T1000 (cell line): Measurements from ENCODE around the gene AP2B1.

Experiments used
- DNase-seq: peaks from one replicate; lab custom pipeline; 2025; ENCODE audit warnings: mixed read lengths; lab: John Stamatoyannopoulos, UW

AP2B1 gene

GRCh38 chr17:35630530-35631148, 43.5 kb downstream of the AP2B1 start:
- DNase-seq, result no peak

DNA sequence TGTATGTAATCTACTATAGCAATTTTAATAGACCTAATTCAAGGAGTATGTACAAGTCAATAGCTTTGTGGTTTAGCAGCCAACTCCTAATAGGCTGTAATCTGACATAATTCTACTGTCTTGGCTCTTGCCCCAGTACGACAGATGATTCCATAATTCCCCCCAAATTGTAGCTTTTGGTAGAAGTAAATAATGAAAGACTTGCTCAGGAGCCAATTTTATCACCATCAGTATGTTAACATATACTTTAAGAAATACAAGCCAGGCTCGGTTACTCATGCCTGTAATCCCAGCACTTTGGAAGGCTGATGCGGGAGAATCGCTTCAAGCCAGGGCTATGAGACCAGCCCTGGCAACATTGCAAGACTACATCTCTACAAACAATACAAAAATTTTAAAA, 53.9 kb downstream of the AP2B1 start:
- no peak for DNase-seq

DNA sequence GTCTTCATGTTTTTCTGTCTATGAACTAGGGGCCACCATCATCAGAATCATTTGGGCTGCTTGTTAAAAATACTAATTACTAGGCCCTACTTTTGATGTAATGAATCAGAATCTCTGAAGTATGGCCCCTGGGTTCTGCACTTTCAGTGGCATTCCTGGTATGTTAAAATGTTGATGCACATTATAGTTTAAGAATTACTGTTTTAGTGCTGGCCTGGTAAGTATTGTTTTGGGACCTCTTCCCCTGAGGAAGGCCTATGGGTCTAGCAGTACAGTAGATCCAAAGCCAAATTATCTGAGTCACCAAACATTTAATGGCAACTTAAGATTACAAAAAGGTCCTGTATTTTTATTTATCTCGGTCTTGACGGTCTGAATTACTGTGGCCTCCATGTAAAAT, 58.8 kb downstream of the AP2B1 start:
- DNase-seq, result no peak

DNA sequence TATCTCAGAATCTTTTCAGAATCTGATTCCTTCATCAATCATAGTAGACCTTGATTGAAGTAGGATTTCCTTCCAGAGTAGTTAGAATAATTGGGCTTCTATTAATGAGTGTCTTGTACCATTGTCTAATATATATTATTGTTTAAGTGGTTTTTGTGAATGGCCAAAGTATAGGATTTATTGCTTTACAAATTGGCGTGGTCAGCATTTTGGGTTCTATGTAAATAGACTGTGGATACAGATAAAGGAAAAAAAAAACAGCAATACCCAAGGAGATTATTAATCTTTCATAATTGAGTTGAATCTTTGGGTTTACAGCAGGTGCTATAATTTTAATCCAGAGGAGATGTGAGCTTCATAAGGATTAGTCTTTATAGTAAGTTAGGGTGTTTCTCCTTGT, 64.3 kb downstream of the AP2B1 start:
- no peak for DNase-seq

GRCh38 chr17:35653619-35654361, 66.7 kb downstream of the AP2B1 start:
- DNase-seq, result no peak

DNA sequence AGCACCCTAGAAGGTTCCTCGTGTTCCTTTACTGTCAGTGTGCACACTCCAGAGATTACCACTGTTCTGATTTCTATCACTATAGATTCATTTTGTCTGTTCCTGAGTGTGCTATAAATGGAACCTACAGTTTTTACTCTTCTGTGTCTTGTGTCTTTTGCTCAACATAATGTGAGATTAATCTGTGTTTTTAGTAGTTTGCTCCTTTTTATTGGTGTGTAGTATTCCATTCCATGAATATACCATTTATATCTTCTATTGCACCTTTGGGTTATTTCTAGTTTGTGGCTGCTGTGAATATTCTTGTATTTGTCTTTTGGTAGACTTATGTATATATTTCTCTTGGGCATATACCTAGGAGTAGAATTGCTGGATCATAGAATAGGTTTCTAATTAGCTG, 68.2 kb downstream of the AP2B1 start:
- no peak for DNase-seq

- no peak for DNase-seq
Observed at GRCh38 chr17:35660902-35661301, 73.8 kb downstream of the AP2B1 start.

- DNase-seq, result no peak
Observed at GRCh38 chr17:35664685-35665084, 77.6 kb downstream of the AP2B1 start.

DNA sequence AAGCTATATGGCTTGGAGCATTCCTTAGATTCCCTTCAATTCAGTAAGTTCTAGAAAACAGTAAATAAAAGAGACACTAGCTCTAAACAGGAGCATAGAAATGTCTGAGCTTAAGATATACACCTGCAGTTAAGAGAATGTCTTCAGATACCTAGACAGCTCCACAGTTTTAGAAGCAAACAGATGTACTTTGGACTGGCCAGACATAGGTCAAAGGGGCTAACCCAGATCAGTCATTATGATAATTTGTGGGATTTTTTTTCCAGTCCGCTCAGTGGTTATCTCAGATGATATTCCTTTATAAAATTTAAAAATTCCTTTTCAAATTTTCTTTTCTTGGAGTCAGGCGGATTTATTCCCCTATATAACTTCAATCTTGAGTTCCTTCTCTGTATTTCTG, 78.5 kb downstream of the AP2B1 start:
- DNase-seq, result no peak

DNA sequence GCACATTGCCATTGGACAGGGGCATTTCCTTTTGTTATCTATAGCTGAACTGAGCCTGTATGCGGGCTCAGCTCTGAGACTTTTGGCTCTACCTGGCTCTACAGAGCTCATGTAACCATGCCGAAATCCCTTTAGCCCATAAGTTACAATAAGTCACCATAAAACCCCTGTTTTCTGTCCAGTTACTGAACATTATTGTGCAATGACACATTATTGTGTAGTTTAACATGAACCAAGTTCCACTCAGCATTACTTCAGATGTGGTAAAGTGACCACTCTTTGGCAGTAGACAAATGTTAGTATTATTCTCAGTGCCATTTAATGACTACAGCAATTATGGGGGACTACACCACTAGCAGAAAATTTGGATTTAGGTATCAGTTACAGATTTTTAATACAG, 78.9 kb downstream of the AP2B1 start:
- DNase-seq, result no peak

GRCh38 chr17:35666967-35667532, 79.9 kb downstream of the AP2B1 start:
- DNase-seq, result no peak

DNA sequence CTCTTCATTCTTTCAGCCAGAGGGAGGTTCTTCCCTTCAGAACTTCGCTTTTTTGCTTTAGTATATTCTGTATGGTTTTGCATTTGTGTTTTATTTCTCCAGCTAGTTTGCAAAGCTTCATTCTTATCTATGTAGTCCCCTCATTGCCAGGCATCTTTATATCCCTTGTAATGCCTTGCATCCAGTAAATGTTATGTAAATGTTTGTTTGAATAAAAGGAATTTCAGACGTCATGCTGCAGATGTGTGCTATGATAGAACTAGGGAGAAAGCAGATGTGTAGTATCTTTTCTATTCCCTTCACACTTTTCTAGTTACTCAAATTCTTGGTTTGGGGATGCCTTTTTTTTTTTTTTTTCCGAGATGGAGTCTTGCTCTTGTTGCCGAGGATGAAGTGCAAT, 81.7 kb downstream of the AP2B1 start:
- no peak for DNase-seq

- DNase-seq, result no peak
Observed at GRCh38 chr17:35674552-35674951, 87.4 kb downstream of the AP2B1 start.

DNA sequence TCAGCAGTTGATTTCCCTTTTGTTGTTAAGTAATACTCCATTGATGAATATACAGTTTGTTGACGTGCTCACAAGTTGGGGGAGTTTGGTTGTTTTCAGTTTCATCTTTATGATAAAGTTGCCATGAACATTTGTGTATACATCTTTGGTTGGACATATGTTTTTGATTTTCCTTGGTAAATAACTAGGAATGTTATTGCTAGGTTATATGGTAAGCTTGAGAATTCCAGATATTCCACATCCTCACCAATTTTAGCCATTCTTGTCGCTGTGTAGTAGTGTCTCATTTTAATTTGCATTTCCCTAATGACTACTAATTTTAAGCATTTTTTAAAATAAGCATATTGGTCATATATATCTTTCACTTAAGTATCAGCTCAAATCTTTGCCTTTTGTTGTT, 89.3 kb downstream of the AP2B1 start:
- DNase-seq, result no peak

- no peak for DNase-seq
Observed at GRCh38 chr17:35679007-35679682, 92.0 kb downstream of the AP2B1 start.

- no peak for DNase-seq
Observed at GRCh38 chr17:35683591-35683990, 96.5 kb downstream of the AP2B1 start.

- no peak for DNase-seq
Observed at GRCh38 chr17:35684055-35684802, 97.1 kb downstream of the AP2B1 start.

DNA sequence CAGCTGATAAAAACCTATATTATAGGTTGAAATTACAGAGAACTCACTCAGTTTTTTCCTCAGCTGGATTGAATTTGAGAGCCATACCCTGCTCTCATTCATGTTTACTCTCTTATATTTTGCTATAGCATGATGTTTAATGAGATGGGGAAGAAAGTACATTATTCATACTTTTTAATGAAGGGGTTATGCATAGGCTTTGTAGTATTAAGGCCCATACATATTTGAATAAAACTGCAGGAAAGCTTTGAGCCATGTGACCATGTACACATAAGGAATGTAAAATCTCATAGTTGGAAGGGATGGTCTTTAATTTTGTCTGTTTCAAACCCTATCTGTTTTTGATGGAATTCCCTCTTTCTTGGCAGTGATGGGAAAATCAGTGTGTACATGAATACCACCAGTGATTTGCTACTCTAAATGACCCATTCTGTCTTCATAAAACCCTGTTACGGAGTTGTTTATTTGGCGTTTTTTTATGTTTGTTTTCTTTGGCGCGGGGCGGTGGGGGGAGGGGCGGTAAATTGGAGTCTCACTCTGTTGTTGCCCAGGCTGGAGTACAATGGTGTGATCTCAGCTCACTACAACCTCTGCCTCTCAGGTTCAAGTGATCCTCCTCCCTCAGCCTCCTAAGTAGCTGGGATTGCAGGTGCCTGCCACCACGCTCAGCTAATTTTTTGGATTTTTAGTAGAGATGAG, 105.5 kb downstream of the AP2B1 start:
- no peak for DNase-seq

- no peak for DNase-seq
Observed at GRCh38 chr17:35693662-35694061, 106.5 kb downstream of the AP2B1 start.

- no peak for DNase-seq
Observed at GRCh38 chr17:35694906-35695305, 107.8 kb downstream of the AP2B1 start.

GRCh38 chr17:35695613-35696012, 108.5 kb downstream of the AP2B1 start:
- no peak for DNase-seq

GRCh38 chr17:35698800-35699199, 111.7 kb downstream of the AP2B1 start:
- no peak for DNase-seq
